ENCODE data around the gene MINDY4. TPM values are rescaled to one million over a fixed set of nuclear protein-coding genes. Genes with fewer than 3 reads are reported as not detected.

MINDY4 gene
- total RNA-seq, 1 donor from 2014 or later: 13.8 TPM

GRCh38 chr7:30843741-30844482 is 72.7 kb downstream of the MINDY4 start:
- DNase-seq (no peak), ATAC-seq (no peak)
- intact Hi-C loops (cut with DNase I): no loop called here
- H3K27me3 ChIP-seq (ENCODE audit: low read depth): no peaks in the 10 kb centered on the region
- H3K27ac ChIP-seq: peak overlapping the region; percentile 76
- no peak for TF ChIP-seq CTCF (IDR thresholded peaks at IDR 0.05)
- H3K36me3 ChIP-seq: peaks cover 19% of the 10 kb centered on the region
- no peak overlapping the region for H3K4me3 ChIP-seq
- H3K9me3 ChIP-seq: no peaks in the 10 kb centered on the region
- H3K4me1 ChIP-seq: peaks cover 76% of the 10 kb centered on the region

GRCh38 chr7:30844483-30844874 is 73.3 kb downstream of the MINDY4 start:
- Histone ChIP-seq H3K9me3 (no peaks in the 10 kb centered on the region), H3K27ac (peak overlapping the region; percentile 76), H3K27me3 (ENCODE audit: low read depth) (no peaks in the 10 kb centered on the region), H3K4me1 (peaks cover 79% of the 10 kb centered on the region), H3K36me3 (peaks cover 13% of the 10 kb centered on the region), H3K4me3 (no peak overlapping the region)
- DNase-seq (no peak), ATAC-seq (no peak)
- intact Hi-C loops (cut with DNase I): no loop called here
- no peak for TF ChIP-seq CTCF (IDR thresholded peaks at IDR 0.05)

- no peak for ATAC-seq
- Histone ChIP-seq H3K27ac (peak overlapping the region; percentile 76), H3K27me3 (ENCODE audit: low read depth) (no peaks in the 10 kb centered on the region), H3K4me1 (peaks cover 79% of the 10 kb centered on the region), H3K4me3 (no peak overlapping the region), H3K36me3 (peaks cover 12% of the 10 kb centered on the region), H3K9me3 (no peaks in the 10 kb centered on the region)
- intact Hi-C loops (cut with DNase I): no loop called here
- TF ChIP-seq CTCF (IDR thresholded peaks at IDR 0.05): no peak
- no peak for DNase-seq
Observed at GRCh38 chr7:30844916-30845315, 73.7 kb downstream of the MINDY4 start.

GRCh38 chr7:30845426-30846135 is 74.4 kb downstream of the MINDY4 start:
- Histone ChIP-seq H3K4me1 (peaks cover 79% of the 10 kb centered on the region), H3K27ac (peak overlapping the region; percentile 76), H3K4me3 (no peak overlapping the region), H3K36me3 (peaks cover 8% of the 10 kb centered on the region), H3K9me3 (no peaks in the 10 kb centered on the region), H3K27me3 (ENCODE audit: low read depth) (no peaks in the 10 kb centered on the region)
- intact Hi-C loops (cut with DNase I): no loop called here
- TF ChIP-seq CTCF (IDR thresholded peaks at IDR 0.05): no peak
- DNase-seq (peak; percentile 90), ATAC-seq (peak; percentile 85 to 89)

GRCh38 chr7:30846378-30846777 is 75.2 kb downstream of the MINDY4 start:
- Histone ChIP-seq H3K9me3 (no peaks in the 10 kb centered on the region), H3K4me3 (no peak overlapping the region), H3K36me3 (peaks cover under 1% of the 10 kb centered on the region), H3K4me1 (peaks cover 72% of the 10 kb centered on the region), H3K27ac (peak overlapping the region; percentile 76), H3K27me3 (ENCODE audit: low read depth) (no peaks in the 10 kb centered on the region)
- TF ChIP-seq CTCF (IDR thresholded peaks at IDR 0.05): no peak
- ATAC-seq: peak; percentile 72 to 82
- intact Hi-C loops (cut with DNase I): no loop called here
- DNase-seq: peak; percentile 85
